ENCODE results near the gene MCM9. TPM values are rescaled to one million over a fixed set of nuclear protein-coding genes. Genes with fewer than 3 reads are reported as not detected.

Gene MCM9
- total and polyA plus RNA-seq, 11 donors = 2.1 to 8.5 (median 4.8) TPM

GRCh38 chr6:118829817-118830478 is 105.0 kb downstream of the MCM9 start:
- no peaks in the 10 kb centered on the region for H3K4me1 ChIP-seq
- ATAC-seq = no peak
- no peak overlapping the region for H3K27ac ChIP-seq
- 76 to 89% (median 79%) methylated on average over 2 of the region's 2 CpGs for WGBS, 4 donors
- peaks cover 0 to 7% (median 0%) of the 10 kb centered on the region in 12 donors for H3K9me3 ChIP-seq
- no peak for TF ChIP-seq CTCF (IDR thresholded peaks at IDR 0.05)
- TF ChIP-seq POLR2A (IDR thresholded peaks at IDR 0.05) = no peak
- H3K27me3 ChIP-seq = no peaks in the 10 kb centered on the region
- intact Hi-C loops (cut with DNase I) = no loop called here
- DNase-seq = no peak
- H3K36me3 ChIP-seq = peaks cover 0 to 44% (median 37%) of the 10 kb centered on the region in 9 donors
- no peak overlapping the region for H3K4me3 ChIP-seq

- ATAC-seq = no peak
- peaks cover 0 to 73% (median 57%) of the 10 kb centered on the region in 9 donors for H3K36me3 ChIP-seq
- intact Hi-C loops (cut with DNase I) = no loop called here
- TF ChIP-seq CTCF (IDR thresholded peaks at IDR 0.05) (no peak), POLR2A (IDR thresholded peaks at IDR 0.05) (no peak)
- no peaks in the 10 kb centered on the region for H3K4me1 ChIP-seq
- H3K9me3 ChIP-seq = no peaks in the 10 kb centered on the region
- no peak for DNase-seq
- no peak overlapping the region for H3K4me3 ChIP-seq
- H3K27me3 ChIP-seq = no peaks in the 10 kb centered on the region
- WGBS, 4 donors = 85 to 96% (median 92%) methylated on average over 4 of the region's 4 CpGs
- H3K27ac ChIP-seq = no peak overlapping the region
Measured at GRCh38 chr6:118826096-118826495, 108.9 kb downstream of the MCM9 start.

- Histone ChIP-seq H3K27ac (no peak overlapping the region), H3K4me1 (no peaks in the 10 kb centered on the region), H3K36me3 (peaks cover 0 to 73% (median 57%) of the 10 kb centered on the region in 9 donors), H3K27me3 (no peaks in the 10 kb centered on the region), H3K9me3 (no peaks in the 10 kb centered on the region), H3K4me3 (no peak overlapping the region)
- 90 to 93% (median 91%) methylated on average over 4 of the region's 4 CpGs for WGBS, 4 donors
- DNase-seq = no peak
- TF ChIP-seq CTCF (IDR thresholded peaks at IDR 0.05) (no peak), POLR2A (IDR thresholded peaks at IDR 0.05) (no peak)
- ATAC-seq = no peak
- intact Hi-C loops (cut with DNase I) = no loop called here
Measured at GRCh38 chr6:118825661-118826060, 109.3 kb downstream of the MCM9 start.

- DNase-seq = no peak
- Histone ChIP-seq H3K36me3 (peaks cover 0 to 42% (median 15%) of the 10 kb centered on the region in 9 donors), H3K9me3 (no peaks in the 10 kb centered on the region), H3K4me3 (no peak overlapping the region), H3K27me3 (no peaks in the 10 kb centered on the region), H3K4me1 (no peaks in the 10 kb centered on the region), H3K27ac (no peak overlapping the region)
- no peak for ATAC-seq
- intact Hi-C loops (cut with DNase I) = no loop called here
- WGBS, 4 donors = 92 to 95% (median 94%) methylated on average over 2 of the region's 2 CpGs
- TF ChIP-seq CTCF (IDR thresholded peaks at IDR 0.05) = no peak
- no peak for TF ChIP-seq POLR2A (IDR thresholded peaks at IDR 0.05)
Measured at GRCh38 chr6:118815495-118815894, 119.5 kb downstream of the MCM9 start.

All from heart left ventricle (tissue), 16 donors.